ENCODE data around the gene SPRYD3. TPM values are rescaled to one million over a fixed set of nuclear protein-coding genes. Genes with fewer than 3 reads are reported as not detected.

SPRYD3 gene
- total and polyA plus RNA-seq, 2 experiments from 2014 or later = 48.7 to 54.7 TPM

DNA sequence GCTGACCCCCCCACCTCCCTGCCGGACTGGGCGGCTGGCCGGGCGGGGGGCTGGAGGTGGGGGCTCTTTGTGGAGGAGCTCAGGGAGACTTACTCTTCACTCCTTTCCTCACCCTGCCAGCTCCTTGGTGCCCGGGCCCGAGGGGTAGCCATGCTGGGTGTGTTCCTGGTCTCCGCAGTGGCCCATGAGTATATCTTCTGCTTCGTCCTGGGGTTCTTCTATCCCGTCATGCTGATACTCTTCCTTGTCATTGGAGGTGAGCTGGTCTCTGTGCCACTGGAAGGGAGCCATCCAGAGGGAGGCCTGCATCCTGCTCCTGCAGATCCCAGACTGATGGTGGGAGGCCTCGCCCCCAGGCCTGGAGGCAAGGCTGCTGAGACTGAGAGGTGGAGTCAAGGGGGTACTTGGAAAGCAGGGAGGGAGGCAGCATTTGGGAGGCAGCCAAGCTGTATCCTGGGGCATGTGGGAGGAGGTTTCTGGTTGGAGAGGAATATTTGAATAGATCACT is 43.8 kb upstream of the SPRYD3 start:
- Histone ChIP-seq H3K4me1 (ENCODE audit: insufficient read depth) (peaks cover 13% of the 10 kb centered on the region), H3K27me3 (replicated peaks; ENCODE audit: insufficient read depth) (no peaks in the 10 kb centered on the region), H3K9me3 (ENCODE audit: low read depth) (no peaks in the 10 kb centered on the region), H4K20me1 (ENCODE audit: insufficient read depth) (no peaks in the 10 kb centered on the region), H3F3A (ENCODE audit: insufficient read depth) (no peaks in the 10 kb centered on the region), H3K27ac (no peak overlapping the region), H3K9ac (no peak overlapping the region), H3K79me2 (ENCODE audit: insufficient read depth) (no peaks in the 10 kb centered on the region), H3K9me2 (ENCODE audit: insufficient read depth) (no peaks in the 10 kb centered on the region), H3K4me3 (no peak overlapping the region), H3K4me2 (ENCODE audit: unreplicated experiment) (no peak overlapping the region), H3K36me3 (ENCODE audit: low read depth) (no peaks in the 10 kb centered on the region), H2AFZ (peak overlapping the region; percentile 34; the same call in 1 of the 2 replicates)
- TF ChIP-seq EZH2 (IDR thresholded peaks at IDR 0.05; ENCODE audit: insufficient read depth, poor library complexity, severe bottlenecking) = no peak
- TF ChIP-seq EZH2phosphoT487 (IDR thresholded peaks at IDR 0.05; ENCODE audit: insufficient read depth, low read depth) = no peak
- peak; percentile 37 for DNase-seq
- WGBS, 2 experiments (ENCODE audit: low coverage in 1 of 2, low lambda C conversion rate in 2 of 2, missing lambda C conversion rate in 2 of 2) = 84 to 88% methylated on average over 10 of the region's 10 CpGs
- in situ Hi-C loops (cut with MboI) = no loop called here

DNA sequence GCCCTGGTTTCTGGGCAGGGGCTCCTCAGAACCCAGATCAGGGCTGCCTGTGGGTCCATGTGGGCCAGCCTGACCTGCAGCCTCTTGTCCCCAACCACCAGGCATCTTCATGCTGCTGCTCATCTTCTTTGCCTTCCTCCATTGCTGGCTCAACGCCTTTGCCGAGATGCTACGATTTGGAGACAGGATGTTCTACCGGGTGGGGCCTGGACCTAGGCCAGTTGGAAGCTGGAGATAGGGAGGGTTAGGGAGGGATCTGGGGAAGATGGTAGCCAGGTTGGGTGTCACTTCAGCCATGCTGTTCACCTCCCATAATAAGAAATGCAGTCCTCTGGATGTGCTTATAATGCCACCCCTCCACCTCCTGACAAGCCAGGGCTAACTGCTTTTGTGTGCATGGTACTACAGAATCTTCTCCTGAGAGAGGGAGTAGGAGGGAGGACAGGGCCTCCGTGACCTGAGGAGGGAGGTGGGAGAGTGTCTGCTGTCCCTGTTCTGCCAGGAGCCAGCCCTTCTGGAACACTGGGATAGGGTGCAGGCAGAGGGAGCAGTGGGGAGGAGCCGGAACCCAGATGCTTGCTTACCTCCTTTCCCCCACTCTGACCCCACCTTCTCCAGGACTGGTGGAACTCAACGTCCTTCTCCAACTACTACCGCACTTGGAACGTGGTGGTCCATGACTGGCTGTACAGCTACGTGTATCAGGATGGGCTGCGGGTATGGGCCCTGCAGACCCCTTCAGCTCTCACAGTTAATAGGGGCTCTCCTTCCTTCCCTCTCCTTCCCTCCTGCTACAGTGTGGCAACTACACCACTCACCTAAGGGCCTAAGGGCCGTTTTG is 41.7 kb upstream of the SPRYD3 start:
- H3K4me2 ChIP-seq (ENCODE audit: unreplicated experiment) = no peak overlapping the region
- no peaks in the 10 kb centered on the region for H3K9me3 ChIP-seq (ENCODE audit: low read depth)
- DNase-seq = no peak
- no peak overlapping the region for H3K27ac ChIP-seq
- H3K4me3 ChIP-seq = no peak overlapping the region
- in situ Hi-C loops (cut with MboI) = no loop called here
- H2AFZ ChIP-seq = no peak overlapping the region
- no peak overlapping the region for H3K9ac ChIP-seq
- H3K4me1 ChIP-seq (ENCODE audit: insufficient read depth) = peaks cover 13% of the 10 kb centered on the region
- H4K20me1 ChIP-seq (ENCODE audit: insufficient read depth) = no peaks in the 10 kb centered on the region
- no peaks in the 10 kb centered on the region for H3F3A ChIP-seq (ENCODE audit: insufficient read depth)
- TF ChIP-seq EZH2 (IDR thresholded peaks at IDR 0.05; ENCODE audit: insufficient read depth, poor library complexity, severe bottlenecking) (no peak), EZH2phosphoT487 (IDR thresholded peaks at IDR 0.05; ENCODE audit: insufficient read depth, low read depth) (no peak)
- no peaks in the 10 kb centered on the region for H3K27me3 ChIP-seq (replicated peaks; ENCODE audit: insufficient read depth)
- 81 to 82% methylated on average over 12 of the region's 12 CpGs for WGBS, 2 experiments (ENCODE audit: low coverage in 1 of 2, low lambda C conversion rate in 2 of 2, missing lambda C conversion rate in 2 of 2)
- H3K36me3 ChIP-seq (ENCODE audit: low read depth) = no peaks in the 10 kb centered on the region
- no peaks in the 10 kb centered on the region for H3K79me2 ChIP-seq (ENCODE audit: insufficient read depth)
- no peaks in the 10 kb centered on the region for H3K9me2 ChIP-seq (ENCODE audit: insufficient read depth)

DNA sequence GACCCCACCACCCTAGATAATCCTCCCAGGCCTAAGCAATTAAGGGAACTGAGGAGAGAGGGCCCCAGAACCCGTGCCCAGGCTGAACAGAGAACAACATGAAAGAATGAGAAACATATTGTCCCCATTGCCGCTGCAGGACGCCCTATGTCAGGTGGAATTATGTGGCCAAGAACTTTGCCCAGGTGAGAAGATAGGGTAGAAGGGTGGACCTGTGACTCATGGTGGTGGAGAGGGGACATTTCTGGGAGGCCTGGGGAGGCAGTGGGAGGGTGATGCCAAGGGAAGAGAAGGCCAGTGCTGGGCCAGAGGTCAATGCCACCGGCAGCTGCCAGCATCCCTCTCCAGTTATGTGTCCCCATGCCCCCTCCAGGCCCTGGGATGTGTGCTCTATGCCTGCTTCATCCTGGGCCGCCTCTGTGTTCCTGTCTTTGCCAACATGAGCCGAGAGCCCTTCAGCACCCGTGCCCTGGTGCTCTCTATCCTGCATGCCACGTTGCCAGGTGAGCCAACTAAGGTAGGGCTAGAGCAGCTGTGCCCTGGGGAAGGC is 39.6 kb upstream of the SPRYD3 start:
- no peak for DNase-seq
- no peak overlapping the region for H3K4me2 ChIP-seq (ENCODE audit: unreplicated experiment)
- no peaks in the 10 kb centered on the region for H3K9me3 ChIP-seq (ENCODE audit: low read depth)
- no peaks in the 10 kb centered on the region for H3K27me3 ChIP-seq (replicated peaks; ENCODE audit: insufficient read depth)
- H4K20me1 ChIP-seq (ENCODE audit: insufficient read depth) = no peaks in the 10 kb centered on the region
- no peak overlapping the region for H2AFZ ChIP-seq
- H3K79me2 ChIP-seq (ENCODE audit: insufficient read depth) = no peaks in the 10 kb centered on the region
- in situ Hi-C loops (cut with MboI) = no loop called here
- no peak overlapping the region for H3K4me3 ChIP-seq
- H3K27ac ChIP-seq = no peak overlapping the region
- TF ChIP-seq EZH2phosphoT487 (IDR thresholded peaks at IDR 0.05; ENCODE audit: insufficient read depth, low read depth) (no peak), EZH2 (IDR thresholded peaks at IDR 0.05; ENCODE audit: insufficient read depth, poor library complexity, severe bottlenecking) (no peak)
- no peaks in the 10 kb centered on the region for H3F3A ChIP-seq (ENCODE audit: insufficient read depth)
- no peaks in the 10 kb centered on the region for H3K36me3 ChIP-seq (ENCODE audit: low read depth)
- no peak overlapping the region for H3K9ac ChIP-seq
- no peaks in the 10 kb centered on the region for H3K9me2 ChIP-seq (ENCODE audit: insufficient read depth)
- H3K4me1 ChIP-seq (ENCODE audit: insufficient read depth) = peaks cover 8% of the 10 kb centered on the region
- 81 to 84% methylated on average over 8 of the region's 8 CpGs for WGBS, 2 experiments (ENCODE audit: low coverage in 1 of 2, low lambda C conversion rate in 2 of 2, missing lambda C conversion rate in 2 of 2)

- no peaks in the 10 kb centered on the region for H3F3A ChIP-seq (ENCODE audit: insufficient read depth)
- no peaks in the 10 kb centered on the region for H3K79me2 ChIP-seq (ENCODE audit: insufficient read depth)
- no peaks in the 10 kb centered on the region for H3K4me1 ChIP-seq (ENCODE audit: insufficient read depth)
- 80 to 81% methylated on average over 8 of the region's 8 CpGs for WGBS, 2 experiments (ENCODE audit: low coverage in 1 of 2, low lambda C conversion rate in 2 of 2, missing lambda C conversion rate in 2 of 2)
- in situ Hi-C loops (cut with MboI) = no loop called here
- no peaks in the 10 kb centered on the region for H4K20me1 ChIP-seq (ENCODE audit: insufficient read depth)
- no peak for DNase-seq
- no peak overlapping the region for H3K9ac ChIP-seq
- H3K27ac ChIP-seq = no peak overlapping the region
- no peak overlapping the region for H3K4me3 ChIP-seq
- no peaks in the 10 kb centered on the region for H3K9me2 ChIP-seq (ENCODE audit: insufficient read depth)
- no peak overlapping the region for H3K4me2 ChIP-seq (ENCODE audit: unreplicated experiment)
- no peaks in the 10 kb centered on the region for H3K27me3 ChIP-seq (replicated peaks; ENCODE audit: insufficient read depth)
- no peaks in the 10 kb centered on the region for H3K9me3 ChIP-seq (ENCODE audit: low read depth)
- TF ChIP-seq EZH2 (IDR thresholded peaks at IDR 0.05; ENCODE audit: insufficient read depth, poor library complexity, severe bottlenecking) = no peak
- TF ChIP-seq EZH2phosphoT487 (IDR thresholded peaks at IDR 0.05; ENCODE audit: insufficient read depth, low read depth) = no peak
- no peak overlapping the region for H2AFZ ChIP-seq
- no peaks in the 10 kb centered on the region for H3K36me3 ChIP-seq (ENCODE audit: low read depth)
Measured at GRCh38 chr12:53115891-53116648, 36.9 kb upstream of the SPRYD3 start.

Data from GM23248 (cell line).